ENCODE results near the gene OR2A7.
"Not testable (repeated sequence)": the region's sequence is repeated elsewhere in the genome, so short reads cannot be mapped to it uniquely, and the experiment has no call there.

GRCh38 chr7:144293794-144294499 is 29.4 kb upstream of the OR2A7 start:
- not testable (repeated sequence) for TF ChIP-seq POLR2A, CTCF (IDR thresholded peaks at IDR 0.05)

Measured in lower leg skin (tissue), 3 donors.